DOHH2 (cell line): ENCODE data around the gene DOCK1.

Experiments used
- CTCF ChIP-seq: fragments of 200-600 bp; sonication (generic); IDR thresholded peaks from one replicate; pipeline ENCODE4 v1.5.1; 2014; ENCODE audit warnings: antibody characterized with exemption, mild to moderate bottlenecking, low read depth, low read length; ENCODE audit not compliant: poor library complexity, severe bottlenecking
- EZH2phosphoT487 ChIP-seq: fragments of 200-600 bp; sonication (generic); IDR thresholded peaks from 2 replicates; pipeline ENCODE4 v1.6.1; 2017; ENCODE audit warnings: borderline replicate concordance, mild to moderate bottlenecking, antibody characterized with exemption, low read length, moderate library complexity, mixed read lengths

- TF ChIP-seq CTCF (no peak), EZH2phosphoT487 (no peak)
These were observed 105.9 kb downstream of the DOCK1 start for GRCh38 chr10:127011174-127011573.
